Neutrophil (primary cell): Measurements from ENCODE around the gene CHRDL2.
"Not testable (repeated sequence)": the region's sequence is repeated elsewhere in the genome, so short reads cannot be mapped to it uniquely, and the experiment has no call there.

ENCODE experiments used
- H3K27ac ChIP-seq: fragments of 200-600 bp; sonication (generic); 2 replicates; pipeline ENCODE4 v1.5.1; 2016; ENCODE audit warnings: mild to moderate bottlenecking, moderate library complexity
- H3K27me3 ChIP-seq: fragments of 200-600 bp; sonication (generic); 2 replicates; pipeline ENCODE4 v1.6.0; 2016; ENCODE audit warnings: mild to moderate bottlenecking
- H3K36me3 ChIP-seq: fragments of 200-600 bp; sonication (generic); 2 replicates; pipeline ENCODE4 v1.5.1; 2017
- H3K4me1 ChIP-seq, 2 experiments: fragments of 200-600 bp in 1 of 2; sonication (generic) in 1 of 2; 1 replicate in 1 of 2; 2 replicates in 1 of 2; pipeline versions ENCODE4 v1.5.1 to v1.6.1; 2013 to 2016; ENCODE audit warnings: low read depth in 1 of 2, low read length in 1 of 2, mild to moderate bottlenecking in 1 of 2, moderate library complexity in 1 of 2; ENCODE audit not compliant: control insufficient read depth in 1 of 2, insufficient read depth in 1 of 2
- H3K4me3 ChIP-seq, 2 experiments: fragments of 200-600 bp in 1 of 2; sonication (generic) in 1 of 2; 1 replicate in 1 of 2; 2 replicates in 1 of 2; pipeline ENCODE4 v1.5.1; 2013 to 2016; ENCODE audit warnings: low read depth in 1 of 2, low read length in 1 of 2, mild to moderate bottlenecking in 1 of 2, moderate library complexity in 1 of 2
- H3K9me3 ChIP-seq: fragments of 200-600 bp; sonication (generic); 2 replicates; pipeline ENCODE4 v1.5.1; 2016
- TF ChIP-seq, protein P1 (sequence below): fragments of 200-600 bp; sonication (generic); IDR thresholded peaks from 2 replicates; pipeline ENCODE4 v1.5.1; 2016; ENCODE audit warnings: antibody characterized with exemption

CHRDL2 gene

DNA sequence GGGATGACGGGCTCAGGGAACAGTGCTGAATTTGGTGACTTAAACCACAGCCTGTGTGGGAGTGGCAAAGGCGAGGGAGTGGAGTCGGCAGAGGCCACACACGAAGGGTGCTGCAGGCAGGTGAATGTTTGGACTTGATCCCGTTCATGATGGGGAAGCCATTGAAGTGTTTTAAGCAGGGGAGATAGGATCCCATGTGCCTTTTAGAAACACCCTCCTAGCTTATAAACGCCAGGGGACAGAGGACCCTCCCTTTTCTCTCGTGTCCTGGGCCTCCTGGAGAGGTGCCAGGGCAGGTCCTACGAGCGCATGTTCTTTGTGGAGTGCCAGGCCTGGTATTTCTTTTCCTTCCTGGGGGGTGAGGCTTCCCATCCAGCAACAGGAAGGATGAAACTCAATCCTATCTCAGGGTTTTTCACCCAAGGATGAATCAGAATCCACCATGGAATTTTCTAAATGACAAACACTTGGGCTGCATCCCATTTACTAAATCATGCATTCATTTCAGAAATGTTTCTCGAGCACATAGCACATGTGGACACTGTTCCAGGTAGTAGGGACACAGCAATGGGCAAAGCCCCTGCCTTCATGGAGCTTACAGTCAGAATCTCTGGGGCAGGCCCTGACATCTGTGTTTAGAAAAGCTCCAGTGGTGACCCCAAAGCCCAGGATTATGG lies 59.6 kb downstream of the CHRDL2 start:
- Histone ChIP-seq H3K36me3 (no peaks in the 10 kb centered on the region), H3K9me3 (no peaks in the 10 kb centered on the region), H3K27me3 (no peaks in the 10 kb centered on the region), H3K4me3 (no peak overlapping the region), H3K4me1 (peaks cover under 1 to 2% of the 10 kb centered on the region in 2 experiments), H3K27ac (no peak overlapping the region)
- TF ChIP-seq, protein P1, sequence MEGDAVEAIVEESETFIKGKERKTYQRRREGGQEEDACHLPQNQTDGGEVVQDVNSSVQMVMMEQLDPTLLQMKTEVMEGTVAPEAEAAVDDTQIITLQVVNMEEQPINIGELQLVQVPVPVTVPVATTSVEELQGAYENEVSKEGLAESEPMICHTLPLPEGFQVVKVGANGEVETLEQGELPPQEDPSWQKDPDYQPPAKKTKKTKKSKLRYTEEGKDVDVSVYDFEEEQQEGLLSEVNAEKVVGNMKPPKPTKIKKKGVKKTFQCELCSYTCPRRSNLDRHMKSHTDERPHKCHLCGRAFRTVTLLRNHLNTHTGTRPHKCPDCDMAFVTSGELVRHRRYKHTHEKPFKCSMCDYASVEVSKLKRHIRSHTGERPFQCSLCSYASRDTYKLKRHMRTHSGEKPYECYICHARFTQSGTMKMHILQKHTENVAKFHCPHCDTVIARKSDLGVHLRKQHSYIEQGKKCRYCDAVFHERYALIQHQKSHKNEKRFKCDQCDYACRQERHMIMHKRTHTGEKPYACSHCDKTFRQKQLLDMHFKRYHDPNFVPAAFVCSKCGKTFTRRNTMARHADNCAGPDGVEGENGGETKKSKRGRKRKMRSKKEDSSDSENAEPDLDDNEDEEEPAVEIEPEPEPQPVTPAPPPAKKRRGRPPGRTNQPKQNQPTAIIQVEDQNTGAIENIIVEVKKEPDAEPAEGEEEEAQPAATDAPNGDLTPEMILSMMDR: no peak

DNA sequence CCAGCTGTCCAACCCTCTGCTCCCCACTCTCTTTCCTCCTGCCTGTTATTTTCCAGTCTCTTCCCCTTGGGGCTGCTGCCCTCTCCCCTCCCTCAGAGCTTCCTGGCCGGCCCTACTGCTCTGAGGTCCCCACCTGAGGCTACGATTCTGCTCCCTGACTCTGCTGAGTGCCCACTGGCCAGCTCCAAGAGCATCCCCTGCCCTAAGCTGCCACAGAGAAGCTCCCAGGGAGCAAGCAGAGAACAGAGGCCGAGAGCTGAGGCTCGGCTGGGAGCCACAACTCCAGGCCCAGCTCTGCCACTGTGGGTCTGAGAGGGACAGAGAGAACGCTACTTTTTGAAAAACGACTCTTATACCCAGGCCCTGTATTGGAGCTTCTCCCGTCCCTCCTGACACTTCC lies 61.1 kb downstream of the CHRDL2 start:
- H3K27me3 ChIP-seq: no peaks in the 10 kb centered on the region
- TF ChIP-seq, protein P1: no peak
- no peaks in the 10 kb centered on the region for H3K36me3 ChIP-seq
- no peak overlapping the region for H3K27ac ChIP-seq
- H3K9me3 ChIP-seq: no peaks in the 10 kb centered on the region
- peaks cover 4 to 5% of the 10 kb centered on the region in 2 experiments for H3K4me1 ChIP-seq
- H3K4me3 ChIP-seq: no peak overlapping the region

DNA sequence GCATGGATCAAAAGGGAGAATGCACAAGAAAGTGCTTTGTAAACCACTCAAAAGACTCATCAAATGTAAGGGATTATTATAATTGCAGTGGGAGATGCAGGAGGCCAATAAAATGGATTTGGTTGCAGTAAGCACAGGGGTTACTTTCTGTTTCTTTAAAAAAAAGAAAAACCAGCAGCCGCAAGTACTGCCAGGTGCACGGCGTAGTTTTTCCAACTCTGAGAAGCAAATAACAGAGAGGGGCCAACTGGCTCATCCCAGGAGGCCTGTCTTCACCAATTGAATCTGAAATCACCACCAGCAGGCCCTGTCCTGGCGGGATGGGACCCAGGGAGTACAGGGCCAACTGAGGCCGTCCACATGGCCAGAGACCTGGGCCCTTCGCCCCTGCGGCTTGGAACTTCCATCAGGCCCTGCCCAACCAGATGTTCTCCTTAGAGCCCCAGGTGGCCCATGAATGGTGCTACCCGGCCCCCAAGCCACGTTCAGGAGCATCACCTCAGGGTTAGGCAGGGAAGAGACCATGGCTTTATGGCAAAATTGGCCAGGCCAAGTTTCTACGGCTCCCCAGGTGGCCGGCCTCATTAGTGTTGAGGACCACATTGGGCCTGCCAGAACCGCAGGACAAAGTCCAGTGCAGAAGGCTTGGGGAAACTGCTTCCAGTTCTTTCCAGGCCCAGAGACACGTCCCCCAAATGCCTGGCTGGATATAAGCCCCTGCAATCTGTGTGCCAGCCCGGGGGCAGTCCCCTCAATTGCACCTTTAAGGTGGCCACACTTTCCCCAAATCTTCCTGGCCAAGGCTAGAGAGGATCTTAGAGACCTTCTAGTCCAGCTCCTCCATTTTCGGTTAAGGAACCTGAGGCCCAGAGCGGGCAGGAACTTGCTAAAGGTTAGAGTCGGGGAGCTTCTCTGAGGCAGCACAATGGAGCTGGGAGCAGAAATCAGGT lies 61.7 kb downstream of the CHRDL2 start:
- H3K4me3 ChIP-seq: no peak overlapping the region
- TF ChIP-seq, protein P1: no peak

DNA sequence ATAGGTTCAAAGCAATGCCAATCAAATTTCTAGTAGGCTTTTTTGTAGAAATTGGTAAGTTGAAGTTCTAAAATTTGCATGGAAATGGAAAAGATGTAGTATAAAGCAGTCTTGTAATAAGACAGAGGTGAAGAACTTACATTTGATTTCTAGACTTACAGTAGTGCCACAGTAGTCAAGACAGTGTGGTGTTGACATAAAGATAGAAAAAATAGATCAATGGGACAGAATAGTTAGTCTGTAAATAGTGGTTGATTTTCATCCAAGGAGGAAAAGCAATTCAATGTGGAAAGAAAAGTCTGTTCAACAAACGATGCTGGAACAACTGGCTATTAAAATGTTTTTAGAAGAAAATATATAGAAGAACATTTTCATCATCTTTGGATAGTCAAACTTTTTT lies 67.9 kb downstream of the CHRDL2 start:
- TF ChIP-seq, protein P1: no peak
- Histone ChIP-seq H3K36me3 (no peaks in the 10 kb centered on the region), H3K27ac (no peak overlapping the region), H3K4me1 (peaks cover 4 to 5% of the 10 kb centered on the region in 2 experiments), H3K27me3 (no peaks in the 10 kb centered on the region), H3K4me3 (no peak overlapping the region), H3K9me3 (no peaks in the 10 kb centered on the region)

More for the DNA sequence above, 61.7 kb downstream of the CHRDL2 start:
- H3K27ac ChIP-seq: no peak overlapping the region
- H3K36me3 ChIP-seq: no peaks in the 10 kb centered on the region
- H3K27me3 ChIP-seq: no peaks in the 10 kb centered on the region
- peaks cover 4 to 5% of the 10 kb centered on the region in 2 experiments for H3K4me1 ChIP-seq
- H3K9me3 ChIP-seq: no peaks in the 10 kb centered on the region

DNA sequence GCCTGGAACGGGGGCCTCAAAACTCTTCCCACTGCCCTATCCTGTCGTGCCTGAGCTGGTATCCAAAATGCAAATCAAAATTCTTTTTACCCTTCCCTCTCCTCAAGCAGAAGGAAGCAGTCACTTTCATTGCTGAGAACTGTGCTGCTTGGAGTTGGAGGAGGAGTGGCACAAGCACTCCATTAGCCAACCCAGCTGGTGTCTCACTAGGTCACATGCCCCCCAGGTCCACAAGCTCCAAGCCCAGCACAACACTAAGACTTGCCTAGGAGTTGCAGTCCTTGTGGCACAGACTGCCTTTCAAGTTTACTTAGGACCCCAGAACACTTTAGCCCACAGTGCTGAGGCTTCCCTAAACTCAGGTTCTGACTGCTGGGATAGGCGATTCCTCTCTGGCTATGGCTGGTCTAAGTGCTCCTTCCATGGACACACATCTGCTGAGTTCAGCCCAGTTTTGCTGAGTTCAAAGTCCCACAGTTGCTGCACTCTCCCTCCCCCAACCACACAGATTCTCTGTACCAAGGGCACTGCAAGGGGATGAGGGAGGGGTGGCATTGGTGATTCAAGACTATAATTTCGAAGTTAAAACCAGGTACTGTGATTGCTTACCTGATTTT lies 68.6 kb downstream of the CHRDL2 start:
- no peaks in the 10 kb centered on the region for H3K36me3 ChIP-seq
- peaks cover 4 to 5% of the 10 kb centered on the region in 2 experiments for H3K4me1 ChIP-seq
- H3K27ac ChIP-seq: no peak overlapping the region
- H3K27me3 ChIP-seq: no peaks in the 10 kb centered on the region
- no peak overlapping the region for H3K4me3 ChIP-seq
- H3K9me3 ChIP-seq: no peaks in the 10 kb centered on the region
- TF ChIP-seq, protein P1: no peak

DNA sequence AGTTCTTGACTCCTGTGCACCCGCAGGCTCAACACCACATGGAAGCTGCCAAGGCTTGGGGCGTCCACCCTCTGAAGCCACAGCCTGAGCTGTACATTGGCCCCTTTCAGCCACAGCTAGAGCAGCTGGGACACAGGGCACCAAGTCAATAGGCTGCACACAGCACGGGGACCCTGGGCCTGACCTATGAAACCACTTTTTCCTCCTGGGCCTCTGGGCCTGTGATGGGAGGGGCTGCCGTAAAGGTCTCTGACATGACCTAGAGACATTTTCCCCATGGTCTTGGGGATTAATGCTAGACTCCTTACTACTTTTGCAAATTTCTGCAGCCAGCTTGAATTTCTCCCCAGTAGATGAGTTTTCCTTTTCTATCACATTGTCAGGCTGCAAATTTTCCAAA lies 72.1 kb downstream of the CHRDL2 start:
- not testable (repeated sequence) for H3K27ac ChIP-seq, H3K4me3 ChIP-seq, H3K36me3 ChIP-seq, H3K4me1 ChIP-seq, H3K9me3 ChIP-seq, H3K27me3 ChIP-seq
